Endothelial cell of umbilical vein (primary cell): ENCODE results near the gene ACD. TPM values are rescaled to one million over a fixed set of nuclear protein-coding genes. Genes with fewer than 3 reads are reported as not detected.

Experiments used
- BruUV-seq: library from RNA; stranded (reverse); fragments of 400-500 nt; replicated peaks from 2 replicates; lab custom pipeline; 2021; lab: Mats Ljungman, UMichigan
- CTCF ChIA-PET: fragments of 300-600, 350-600 bp; sonication (Branson Sonifier 250); formaldehyde crosslinking; loops from one replicate; lab custom pipeline; 2021; ENCODE audit warnings: antibody characterized with exemption, inconsistent platforms; lab: Charles Lee
- POLR2A ChIA-PET: fragments of 300-600, 350-600 bp; sonication (Branson Sonifier 250); formaldehyde crosslinking; loops from one replicate; lab custom pipeline; 2021; ENCODE audit warnings: antibody characterized with exemption, inconsistent platforms; lab: Charles Lee
- DNase-seq: peaks from one replicate; pipeline ENCODE4 v3.0.0-alpha.2; 2011; ENCODE audit warnings: low read depth, low spot score
- FAIRE-seq: peaks from 2 replicates; lab custom pipeline; 2011; peaks lifted over from hg19 to GRCh38; lab: Jason Lieb, UNC
- H2AFZ ChIP-seq: 2 replicates; pipeline ENCODE4 v1.6.0; 2012; ENCODE audit warnings: low read depth, low read length, control low read depth, inconsistent platforms
- H3K27ac ChIP-seq: 2 replicates; pipeline ENCODE4 v1.5.1; 2011; ENCODE audit warnings: low read depth, mild to moderate bottlenecking, control low read depth, low read length, moderate library complexity; ENCODE audit not compliant: insufficient read depth
- H3K27me3 ChIP-seq, 2 experiments: 2 replicates each; pipeline versions ENCODE4 v1.6.0 to v1.6.1; 2011; ENCODE audit warnings: low read length in 2 of 2, mixed read lengths in 1 of 2; ENCODE audit not compliant: control insufficient read depth in 2 of 2, insufficient read depth in 2 of 2
- H3K36me3 ChIP-seq, 2 experiments: 2 replicates in 1 of 2; 3 replicates in 1 of 2; pipeline ENCODE4 v1.5.1; 2011; ENCODE audit warnings: low read length in 2 of 2, mild to moderate bottlenecking in 1 of 2, moderate library complexity in 1 of 2; ENCODE audit not compliant: control insufficient read depth in 2 of 2, insufficient read depth in 2 of 2; ENCODE audit errors: extremely low read depth in 1 of 2
- H3K4me1 ChIP-seq: 3 replicates; pipeline ENCODE4 v1.5.1; 2011; ENCODE audit warnings: mild to moderate bottlenecking, low read length; ENCODE audit not compliant: control insufficient read depth, insufficient read depth; ENCODE audit errors: extremely low read depth
- H3K4me2 ChIP-seq: 2 replicates; pipeline ENCODE4 v1.6.1; 2011; ENCODE audit warnings: low read length, control low read depth, mixed read lengths; ENCODE audit not compliant: insufficient read depth
- H3K4me3 ChIP-seq, 3 experiments: fragments of 200-600 bp in 1 of 3; sonication (generic), shearing (Covaris generic) in 1 of 3; replicated peaks in 1 of 3; 2 replicates each; pipeline ENCODE4 v1.5.1; 2011 to 2016; ENCODE audit warnings: control low read depth in 3 of 3, low read length in 3 of 3, mild to moderate bottlenecking in 2 of 3, inconsistent platforms in 1 of 3, low read depth in 1 of 3, moderate library complexity in 1 of 3; ENCODE audit not compliant: insufficient read depth in 1 of 3
- H3K79me2 ChIP-seq: 2 replicates; pipeline ENCODE4 v1.6.0; 2012; ENCODE audit warnings: low read length, inconsistent platforms; ENCODE audit not compliant: control insufficient read depth, insufficient read depth
- H3K9ac ChIP-seq: replicated peaks from 2 replicates; pipeline ENCODE3; 2011; ENCODE audit warnings: low read length, control low read depth; ENCODE audit not compliant: insufficient read depth; ENCODE audit errors: extremely low read depth
- H3K9me1 ChIP-seq: replicated peaks from 3 replicates; pipeline ENCODE4 v1.6.0; 2011; ENCODE audit warnings: mild to moderate bottlenecking, low read length; ENCODE audit not compliant: control insufficient read depth, insufficient read depth; ENCODE audit errors: extremely low read depth
- H3K9me3 ChIP-seq: replicated peaks from 2 replicates; pipeline ENCODE4 v1.5.1; 2012; ENCODE audit warnings: low read length, inconsistent platforms; ENCODE audit not compliant: control insufficient read depth, insufficient read depth
- H4K20me1 ChIP-seq: replicated peaks from 2 replicates; pipeline ENCODE3; 2011; ENCODE audit warnings: mild to moderate bottlenecking, low read length; ENCODE audit not compliant: control insufficient read depth, insufficient read depth; ENCODE audit errors: extremely low read depth
- CTCF ChIP-seq, 2 donors: IDR thresholded peaks; 1 replicate in 1 of 2; 2 replicates in 1 of 2; pipeline ENCODE4 v1.5.1; 2011; ENCODE audit warnings: low read length in 2 of 2, mild to moderate bottlenecking in 2 of 2, moderate library complexity in 2 of 2, control low read depth in 1 of 2, inconsistent platforms in 1 of 2, low read depth in 1 of 2; ENCODE audit not compliant: insufficient read depth in 1 of 2; ENCODE audit errors: extremely low read depth in 1 of 2
- EZH2 ChIP-seq: IDR thresholded peaks from 2 replicates; pipeline ENCODE4 v1.6.1; 2012; ENCODE audit warnings: borderline replicate concordance, low read depth, mild to moderate bottlenecking, moderate library complexity, low read length, inconsistent platforms; ENCODE audit not compliant: severe bottlenecking
- FOS ChIP-seq: IDR thresholded peaks from 2 replicates; pipeline ENCODE4 v1.6.1; 2011; ENCODE audit warnings: mild to moderate bottlenecking, low read length, moderate library complexity, borderline replicate concordance; ENCODE audit not compliant: insufficient read depth
- GATA2 ChIP-seq: IDR thresholded peaks from 2 replicates; pipeline ENCODE4 v1.7.0; 2011; ENCODE audit warnings: low read depth, mild to moderate bottlenecking, moderate library complexity, mixed read lengths, low read length; ENCODE audit not compliant: insufficient read length, insufficient read depth
- JUN ChIP-seq: IDR thresholded peaks from 2 replicates; pipeline ENCODE4 v1.6.1; 2011; ENCODE audit warnings: borderline replicate concordance, low read depth; ENCODE audit not compliant: insufficient read length, insufficient read depth
- MAX ChIP-seq: IDR thresholded peaks from 2 replicates; pipeline ENCODE4 v1.6.1; 2011; ENCODE audit not compliant: insufficient read depth, insufficient read length
- MYC ChIP-seq: IDR thresholded peaks from one replicate; pipeline ENCODE4 v1.6.1; 2011; ENCODE audit warnings: mild to moderate bottlenecking, low read depth, low read length
- POLR2A ChIP-seq: IDR thresholded peaks from 2 replicates; pipeline ENCODE4 v1.6.1; 2012; ENCODE audit warnings: low read depth, mild to moderate bottlenecking, control low read depth, low read length
- POLR2AphosphoS5 ChIP-seq: IDR thresholded peaks from 2 replicates; pipeline ENCODE4 v1.6.1; 2012; ENCODE audit warnings: low read depth, mild to moderate bottlenecking, control low read depth, low read length, moderate library complexity; ENCODE audit not compliant: insufficient read depth
- dilution Hi-C: fragments of 300-500 bp; cut with MboI; formaldehyde crosslinking; loops from one replicate; pipeline ENCODE4 v1.15.0; 2019; ENCODE audit warnings: low sequenced_read_pairs; ENCODE audit not compliant: extremely low pct_ligation_motif_present
- intact Hi-C: fragments of 100-400 bp; cut with micrococcal nuclease; formaldehyde crosslinking; loops from one replicate; pipeline ENCODE4 v1.10.0; 2022
- polyA plus RNA-seq, 4 experiments: library from polyadenylated mRNA; depleted of rRNA in 3 of 4; stranded (reverse) in 3 of 4; unstranded in 1 of 4; fragments of >200 nt; gene quantifications; 2 replicates each; pipeline versions ENCODE4 v1.2.1 to v1.2.3, GENCODE V29; 2011 to 2012; ENCODE audit warnings: missing spikeins in 1 of 4
- total RNA-seq: library from RNA; stranded (reverse); gene quantifications from 2 replicates; pipeline ENCODE4 v1.2.3, GENCODE V29; 2021

Gene ACD
- total and polyA plus RNA-seq, 2 donors (not counting 3 experiments of a cell fraction or from before 2014, with no cell fraction given): 24.4 to 36.0 TPM

- FAIRE-seq (no peak), DNase-seq (no peak)
- Histone ChIP-seq H3K9ac (no peak overlapping the region), H4K20me1 (no peaks in the 10 kb centered on the region), H3K27me3 (no peaks in the 10 kb centered on the region), H3K4me1 (peaks cover 23% of the 10 kb centered on the region), H3K36me3 (peaks cover 0 to 6% of the 10 kb centered on the region in 2 experiments), H3K4me2 (no peak overlapping the region), H3K79me2 (no peaks in the 10 kb centered on the region), H3K9me3 (no peaks in the 10 kb centered on the region), H3K27ac (no peak overlapping the region), H3K9me1 (no peaks in the 10 kb centered on the region), H3K4me3 (no peak overlapping the region), H2AFZ (no peak overlapping the region)
- ChIA-PET CTCF (interaction anchor here (1.3 to 12.7 kb wide), 2 partner anchors 116 to 141 kb away, joined by 4 to 163 read pairs; no protein-coding TSS in a partner anchor), POLR2A (no interaction called here)
- dilution Hi-C loops: no loop called here
- no peak for TF ChIP-seq MYC
- no peak for TF ChIP-seq POLR2AphosphoS5
- TF ChIP-seq POLR2A: no peak
- no peak for TF ChIP-seq JUN
- TF ChIP-seq GATA2: no peak
- TF ChIP-seq EZH2: no peak
- TF ChIP-seq CTCF (IDR thresholded peaks at IDR 0.05; ENCODE audit: extremely low read depth in 1 of 2, insufficient read depth in 1 of 2, low read depth in 1 of 2, low read length in 2 of 2): no peak
- no peak for TF ChIP-seq FOS
- TF ChIP-seq MAX: no peak
- no TSS peak for BruUV-seq
- intact Hi-C loops: no loop called here
Observed at GRCh38 chr16:67662653-67663010, 2.6 kb upstream of the ACD start.
